ENCODE data around the gene MCOLN1.
"Not testable (repeated sequence)": the region's sequence is repeated elsewhere in the genome, so short reads cannot be mapped to it uniquely, and the experiment has no call there.

Gene MCOLN1

DNA sequence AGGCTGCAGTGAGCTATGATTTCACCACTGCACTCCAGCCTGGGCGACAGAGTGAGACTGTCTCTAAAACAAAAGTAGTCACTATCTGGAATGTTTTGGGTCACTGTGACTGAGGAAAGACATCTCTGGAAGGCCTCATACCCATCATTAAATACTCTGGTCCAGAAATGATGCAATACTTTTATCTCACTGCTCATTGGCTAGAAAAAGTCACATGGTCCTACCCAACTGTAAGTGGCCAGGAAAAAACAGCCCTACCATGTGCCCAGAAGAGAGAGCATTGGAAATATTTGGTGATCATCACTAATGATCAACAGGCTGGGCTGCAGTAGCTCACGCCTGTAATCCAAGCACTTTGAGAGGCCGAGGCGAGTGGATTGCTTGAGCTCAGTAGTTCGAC is 42.9 kb downstream of the MCOLN1 start:
- Histone ChIP-seq H3K9ac (ENCODE audit: low read length) (no peak overlapping the region), H3K79me2 (ENCODE audit: control insufficient read depth, insufficient read depth, low read length, poor library complexity) (no peaks in the 10 kb centered on the region), H3K27ac (ENCODE audit: low read depth, low read length) (no peak overlapping the region), H2BK120ac (ENCODE audit: insufficient read depth, low read length, poor library complexity) (no peak overlapping the region), H3K9me3 (ENCODE audit: insufficient read depth, low read depth, low read length) (no peaks in the 10 kb centered on the region), H2BK12ac (ENCODE audit: low read length) (no peak overlapping the region), H3K23ac (ENCODE audit: low read length) (no peak overlapping the region), H3K4me1 (ENCODE audit: control insufficient read depth in 1 of 2, insufficient read depth in 2 of 2, low read length in 2 of 2) (no peaks in the 10 kb centered on the region), H3K4me3 (ENCODE audit: low read depth, low read length) (no peak overlapping the region), H3K36me3 (ENCODE audit: control insufficient read depth in 1 of 2, insufficient read depth in 2 of 2, low read length in 2 of 2) (peaks cover 12% of the 10 kb centered on the region in 2 experiments), H3K4me2 (ENCODE audit: low read length) (no peak overlapping the region), H4K91ac (ENCODE audit: low read depth, low read length) (no peak overlapping the region), H2BK5ac (ENCODE audit: low read depth, low read length, poor library complexity) (no peak overlapping the region), H3K14ac (ENCODE audit: low read length) (no peak overlapping the region), H3K27me3 (ENCODE audit: insufficient read depth, low read length) (no peaks in the 10 kb centered on the region), H3K18ac (ENCODE audit: low read length) (no peak overlapping the region), H3K4ac (ENCODE audit: low read depth, low read length) (no peak overlapping the region), H2AFZ (ENCODE audit: insufficient read depth, low read length, poor library complexity) (no peak overlapping the region), H4K8ac (ENCODE audit: low read depth, low read length) (no peak overlapping the region), H2AK5ac (ENCODE audit: low read length) (no peak overlapping the region), H4K12ac (ENCODE audit: low read depth, low read length) (no peak overlapping the region), H3K79me1 (ENCODE audit: low read length) (no peaks in the 10 kb centered on the region)
- WGBS (ENCODE audit: extremely low coverage, insufficient coverage, insufficient read length), result no CpG with 5 or more reads among the region's 5 CpGs
- no peak for DNase-seq

GRCh38 chr19:7570761-7571160 is 48.3 kb downstream of the MCOLN1 start:
- H2BK120ac ChIP-seq (ENCODE audit: insufficient read depth, low read length, poor library complexity), result no peak overlapping the region
- no peaks in the 10 kb centered on the region for H3K9me3 ChIP-seq (ENCODE audit: insufficient read depth, low read depth, low read length)
- H2BK5ac ChIP-seq (ENCODE audit: low read depth, low read length, poor library complexity), result no peak overlapping the region
- no peak overlapping the region for H3K27ac ChIP-seq (ENCODE audit: low read depth, low read length)
- no peaks in the 10 kb centered on the region for H3K36me3 ChIP-seq (ENCODE audit: control insufficient read depth in 1 of 2, insufficient read depth in 2 of 2, low read length in 2 of 2)
- H4K8ac ChIP-seq (ENCODE audit: low read depth, low read length), result no peak overlapping the region
- H3K4me1 ChIP-seq (ENCODE audit: control insufficient read depth in 1 of 2, insufficient read depth in 2 of 2, low read length in 2 of 2), result no peaks in the 10 kb centered on the region
- H3K79me2 ChIP-seq (ENCODE audit: control insufficient read depth, insufficient read depth, low read length, poor library complexity), result no peaks in the 10 kb centered on the region
- no peak overlapping the region for H2AFZ ChIP-seq (ENCODE audit: insufficient read depth, low read length, poor library complexity)
- H3K4me2 ChIP-seq (ENCODE audit: low read length), result no peak overlapping the region
- H3K4me3 ChIP-seq (ENCODE audit: low read depth, low read length), result no peak overlapping the region
- H3K14ac ChIP-seq (ENCODE audit: low read length), result no peak overlapping the region
- H3K4ac ChIP-seq (ENCODE audit: low read depth, low read length), result no peak overlapping the region
- no peaks in the 10 kb centered on the region for H3K79me1 ChIP-seq (ENCODE audit: low read length)
- H3K23ac ChIP-seq (ENCODE audit: low read length), result no peak overlapping the region
- no peak overlapping the region for H2AK5ac ChIP-seq (ENCODE audit: low read length)
- WGBS (ENCODE audit: extremely low coverage, insufficient coverage, insufficient read length), result no CpG with 5 or more reads among the region's 5 CpGs
- no peak overlapping the region for H2BK12ac ChIP-seq (ENCODE audit: low read length)
- H4K91ac ChIP-seq (ENCODE audit: low read depth, low read length), result no peak overlapping the region
- no peaks in the 10 kb centered on the region for H3K27me3 ChIP-seq (ENCODE audit: insufficient read depth, low read length)
- no peak overlapping the region for H3K9ac ChIP-seq (ENCODE audit: low read length)
- H4K12ac ChIP-seq (ENCODE audit: low read depth, low read length), result no peak overlapping the region
- DNase-seq, result no peak
- H3K18ac ChIP-seq (ENCODE audit: low read length), result no peak overlapping the region

DNA sequence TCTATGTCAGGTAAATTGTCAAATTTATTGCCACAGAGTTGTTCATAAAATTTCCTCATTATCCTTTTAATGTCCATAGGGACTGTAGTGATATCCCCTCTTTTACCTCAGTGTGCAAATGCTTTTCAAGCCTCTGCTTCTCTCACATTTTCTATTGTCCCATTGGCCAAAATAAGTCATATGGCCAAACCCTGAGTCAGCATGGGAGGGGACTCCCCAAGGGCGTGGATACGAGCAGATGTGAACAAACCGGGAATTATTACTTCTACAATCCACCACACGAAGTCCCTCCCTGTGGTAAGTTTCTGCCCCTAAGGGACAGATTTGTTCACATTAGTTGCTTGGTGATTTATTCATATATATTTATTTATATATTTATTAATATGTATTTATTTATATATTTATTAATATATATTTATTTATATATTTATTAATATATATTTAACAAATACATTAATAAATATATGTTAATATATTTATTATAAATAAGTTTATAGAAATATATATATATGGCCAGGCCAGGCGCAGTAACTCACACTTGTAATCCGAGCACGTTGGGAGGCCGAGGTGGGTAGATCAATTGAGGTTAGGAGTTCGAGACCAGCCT is 53.1 kb downstream of the MCOLN1 start:
- H3K4ac ChIP-seq (ENCODE audit: low read depth, low read length), result no peak overlapping the region
- no peaks in the 10 kb centered on the region for H3K36me3 ChIP-seq (ENCODE audit: control insufficient read depth in 1 of 2, insufficient read depth in 2 of 2, low read length in 2 of 2)
- no peak overlapping the region for H3K14ac ChIP-seq (ENCODE audit: low read length)
- H4K91ac ChIP-seq (ENCODE audit: low read depth, low read length), result no peak overlapping the region
- H3K9me3 ChIP-seq (ENCODE audit: insufficient read depth, low read depth, low read length), result no peaks in the 10 kb centered on the region
- H3K27ac ChIP-seq (ENCODE audit: low read depth, low read length), result no peak overlapping the region
- H3K27me3 ChIP-seq (ENCODE audit: insufficient read depth, low read length), result no peaks in the 10 kb centered on the region
- H3K9ac ChIP-seq (ENCODE audit: low read length), result no peak overlapping the region
- no peak overlapping the region for H4K8ac ChIP-seq (ENCODE audit: low read depth, low read length)
- H3K4me3 ChIP-seq (ENCODE audit: low read depth, low read length), result no peak overlapping the region
- no peak overlapping the region for H3K23ac ChIP-seq (ENCODE audit: low read length)
- H3K79me2 ChIP-seq (ENCODE audit: control insufficient read depth, insufficient read depth, low read length, poor library complexity), result no peaks in the 10 kb centered on the region
- H2AFZ ChIP-seq (ENCODE audit: insufficient read depth, low read length, poor library complexity), result no peak overlapping the region
- peak in 1 of 2 donors; percentile 19 for DNase-seq
- no peak overlapping the region for H2BK5ac ChIP-seq (ENCODE audit: low read depth, low read length, poor library complexity)
- H3K79me1 ChIP-seq (ENCODE audit: low read length), result no peaks in the 10 kb centered on the region
- WGBS (ENCODE audit: extremely low coverage, insufficient coverage, insufficient read length), result no CpG with 5 or more reads among the region's 9 CpGs
- no peaks in the 10 kb centered on the region for H3K4me1 ChIP-seq (ENCODE audit: control insufficient read depth in 1 of 2, insufficient read depth in 2 of 2, low read length in 2 of 2)
- no peak overlapping the region for H2BK12ac ChIP-seq (ENCODE audit: low read length)
- no peak overlapping the region for H3K4me2 ChIP-seq (ENCODE audit: low read length)
- H2AK5ac ChIP-seq (ENCODE audit: low read length), result no peak overlapping the region
- no peak overlapping the region for H4K12ac ChIP-seq (ENCODE audit: low read depth, low read length)
- no peak overlapping the region for H3K18ac ChIP-seq (ENCODE audit: low read length)
- no peak overlapping the region for H2BK120ac ChIP-seq (ENCODE audit: insufficient read depth, low read length, poor library complexity)

DNA sequence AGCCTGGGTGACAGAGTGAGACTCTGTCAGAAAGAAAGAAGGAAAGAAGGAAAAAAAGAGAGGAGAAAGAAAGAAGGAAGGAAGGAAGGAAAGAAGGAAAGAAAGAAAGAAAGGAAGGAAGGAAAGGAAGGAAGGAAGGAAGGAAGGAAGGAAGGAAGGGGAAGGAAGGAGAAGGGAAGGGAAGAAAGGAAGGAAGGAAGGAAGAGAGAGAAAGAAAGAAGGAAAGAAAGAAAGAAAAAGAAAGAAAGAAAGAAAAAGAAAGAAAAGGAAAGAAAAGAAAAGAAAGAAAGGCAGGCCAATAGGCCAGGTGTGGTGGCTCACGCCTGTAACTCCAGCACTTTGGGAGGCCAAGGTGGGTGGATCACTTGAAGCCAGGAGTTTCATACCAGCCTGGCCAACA is 55.0 kb downstream of the MCOLN1 start:
- no CpG with 5 or more reads among the region's 1 CpG for WGBS (ENCODE audit: extremely low coverage, insufficient coverage, insufficient read length)
- not testable (repeated sequence) for H3K4me1 ChIP-seq (ENCODE audit: control insufficient read depth in 1 of 2, insufficient read depth in 2 of 2, low read length in 2 of 2); H3K4me2 ChIP-seq (ENCODE audit: low read length)

More for the DNA sequence above, 55.0 kb downstream of the MCOLN1 start:
- H3K4ac ChIP-seq (ENCODE audit: low read depth, low read length); H3K79me1 ChIP-seq (ENCODE audit: low read length); H4K91ac ChIP-seq (ENCODE audit: low read depth, low read length); H4K8ac ChIP-seq (ENCODE audit: low read depth, low read length); H3K14ac ChIP-seq (ENCODE audit: low read length); H3K36me3 ChIP-seq (ENCODE audit: control insufficient read depth in 1 of 2, insufficient read depth in 2 of 2, low read length in 2 of 2); H3K79me2 ChIP-seq (ENCODE audit: control insufficient read depth, insufficient read depth, low read length, poor library complexity); H4K12ac ChIP-seq (ENCODE audit: low read depth, low read length); DNase-seq; H2BK12ac ChIP-seq (ENCODE audit: low read length); H2BK120ac ChIP-seq (ENCODE audit: insufficient read depth, low read length, poor library complexity); H2AK5ac ChIP-seq (ENCODE audit: low read length); H3K27ac ChIP-seq (ENCODE audit: low read depth, low read length); H2BK5ac ChIP-seq (ENCODE audit: low read depth, low read length, poor library complexity); H3K9ac ChIP-seq (ENCODE audit: low read length); H3K9me3 ChIP-seq (ENCODE audit: insufficient read depth, low read depth, low read length); H2AFZ ChIP-seq (ENCODE audit: insufficient read depth, low read length, poor library complexity); H3K4me3 ChIP-seq (ENCODE audit: low read depth, low read length); H3K18ac ChIP-seq (ENCODE audit: low read length); H3K23ac ChIP-seq (ENCODE audit: low read length); H3K27me3 ChIP-seq (ENCODE audit: insufficient read depth, low read length): not testable (repeated sequence)
